Measurements from ENCODE around the gene SMG6. TPM values are rescaled to one million over a fixed set of nuclear protein-coding genes. Genes with fewer than 3 reads are reported as not detected.

SMG6 gene
- polyA plus RNA-seq, 1 of the 3 experiments (the other 2 are of a cell fraction) = 15.7 TPM

GRCh38 chr17:2253768-2254406 lies 49.7 kb downstream of the SMG6 start:
- H3K4me1 ChIP-seq (ENCODE audit: control insufficient read depth in 1 of 2, insufficient read depth in 2 of 2, low read depth in 1 of 2, low read length in 1 of 2) = peaks cover 2 to 23% of the 10 kb centered on the region in 2 experiments; a peak in 2 of 4 replicates
- H3F3A ChIP-seq (replicated peaks; ENCODE audit: insufficient read depth) = peaks cover 15% of the 10 kb centered on the region
- no peaks in the 10 kb centered on the region for H3K27me3 ChIP-seq (ENCODE audit: insufficient read depth)
- no peak overlapping the region for H3K9ac ChIP-seq
- peaks cover 26% of the 10 kb centered on the region for H3K79me2 ChIP-seq (ENCODE audit: insufficient read depth)
- POLR2A ChIA-PET = no interaction called here
- DNase-seq = no peak
- H3K4me2 ChIP-seq = no peak overlapping the region
- no peak overlapping the region for H3K27ac ChIP-seq (ENCODE audit: low read depth in 2 of 2, low read length in 1 of 2)
- WGBS (ENCODE audit: low lambda C conversion rate) = 94% methylated on average over 5 of the region's 5 CpGs
- H3K36me3 ChIP-seq (replicated peaks in 1 of 2; ENCODE audit: control insufficient read depth in 1 of 2, insufficient read depth in 2 of 2, low read length in 1 of 2) = peaks cover 3 to 5% of the 10 kb centered on the region in 2 experiments
- H4K20me1 ChIP-seq (ENCODE audit: insufficient read depth) = no peaks in the 10 kb centered on the region
- H3K9me2 ChIP-seq = no peaks in the 10 kb centered on the region
- H2AFZ ChIP-seq (ENCODE audit: low read depth) = no peak overlapping the region
- no peaks in the 10 kb centered on the region for H3K9me3 ChIP-seq
- CTCF ChIA-PET = interaction anchor here (1.0 to 3.9 kb wide), 3 partner anchors 9 to 201 kb away, joined by 4 to 23 read pairs (median 4); partner anchors contain the start of gene HIC1
- TF ChIP-seq RCOR1 (IDR thresholded peaks at IDR 0.05; ENCODE audit: low read length) = no peak
- TF ChIP-seq MEF2A (IDR thresholded peaks at IDR 0.05; ENCODE audit: borderline replicate concordance, low read depth) = no peak
- no peak for TF ChIP-seq CHD2 (IDR thresholded peaks at IDR 0.05; ENCODE audit: low read length, partially characterized antibody)
- H3K4me3 ChIP-seq (ENCODE audit: low read depth in 2 of 2, low read length in 1 of 2) = no peak overlapping the region

DNA sequence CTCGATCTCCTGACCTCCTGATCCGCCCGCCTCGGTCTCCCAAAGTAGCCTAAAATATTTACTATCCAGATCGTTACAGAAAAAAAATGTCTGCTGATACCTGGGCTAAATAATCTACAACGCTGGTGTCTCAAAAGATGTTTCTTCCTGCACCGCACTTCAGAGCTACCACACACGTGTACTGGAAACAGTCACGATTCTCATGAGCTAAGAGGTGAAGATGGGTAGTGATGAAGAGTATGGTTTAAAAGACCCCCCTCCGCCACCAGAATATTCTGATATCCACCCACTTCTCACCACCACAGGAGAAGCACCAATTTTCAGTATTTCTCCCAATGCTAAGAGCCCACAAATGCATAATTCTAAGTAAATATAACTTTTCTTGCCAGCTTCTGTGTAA lies 50.2 kb downstream of the SMG6 start:
- CTCF ChIA-PET = interaction anchor here (1.1 to 3.9 kb wide), 3 partner anchors 8 to 194 kb away, joined by 3 to 23 read pairs (median 4); no protein-coding TSS in a partner anchor
- Histone ChIP-seq H3K4me1 (ENCODE audit: control insufficient read depth in 1 of 2, insufficient read depth in 2 of 2, low read depth in 1 of 2, low read length in 1 of 2) (peaks cover 2 to 23% of the 10 kb centered on the region in 2 experiments; a peak in 2 of 4 replicates), H3K36me3 (replicated peaks in 1 of 2; ENCODE audit: control insufficient read depth in 1 of 2, insufficient read depth in 2 of 2, low read length in 1 of 2) (peaks cover 3% of the 10 kb centered on the region in 2 experiments), H2AFZ (ENCODE audit: low read depth) (no peak overlapping the region), H3K27ac (ENCODE audit: low read depth in 2 of 2, low read length in 1 of 2) (no peak overlapping the region), H3K79me2 (ENCODE audit: insufficient read depth) (peaks cover 21% of the 10 kb centered on the region), H3F3A (replicated peaks; ENCODE audit: insufficient read depth) (peaks cover 15% of the 10 kb centered on the region), H3K4me3 (ENCODE audit: low read depth in 2 of 2, low read length in 1 of 2) (no peak overlapping the region), H4K20me1 (ENCODE audit: insufficient read depth) (no peaks in the 10 kb centered on the region), H3K9ac (no peak overlapping the region), H3K9me3 (no peaks in the 10 kb centered on the region), H3K4me2 (no peak overlapping the region), H3K9me2 (no peaks in the 10 kb centered on the region), H3K27me3 (ENCODE audit: insufficient read depth) (no peaks in the 10 kb centered on the region)
- POLR2A ChIA-PET = no interaction called here
- WGBS (ENCODE audit: low lambda C conversion rate) = 91% methylated on average over 10 of the region's 10 CpGs
- no peak for DNase-seq
- TF ChIP-seq TCF12 (IDR thresholded peaks at IDR 0.05) (no peak), YY1 (IDR thresholded peaks at IDR 0.05; ENCODE audit: low read depth) (no peak), USF1 (IDR thresholded peaks at IDR 0.05; ENCODE audit: borderline replicate concordance, low read depth) (no peak), RXRA (IDR thresholded peaks at IDR 0.05; ENCODE audit: borderline replicate concordance, low read depth) (no peak), FOSL2 (IDR thresholded peaks at IDR 0.05; ENCODE audit: borderline replicate concordance, low read depth) (no peak), TAF1 (IDR thresholded peaks at IDR 0.05; ENCODE audit: borderline replicate concordance, low read depth, low read length) (no peak), FOXJ3 (CRISPR knock-in tag; IDR thresholded peaks at IDR 0.05) (no peak)

DNA sequence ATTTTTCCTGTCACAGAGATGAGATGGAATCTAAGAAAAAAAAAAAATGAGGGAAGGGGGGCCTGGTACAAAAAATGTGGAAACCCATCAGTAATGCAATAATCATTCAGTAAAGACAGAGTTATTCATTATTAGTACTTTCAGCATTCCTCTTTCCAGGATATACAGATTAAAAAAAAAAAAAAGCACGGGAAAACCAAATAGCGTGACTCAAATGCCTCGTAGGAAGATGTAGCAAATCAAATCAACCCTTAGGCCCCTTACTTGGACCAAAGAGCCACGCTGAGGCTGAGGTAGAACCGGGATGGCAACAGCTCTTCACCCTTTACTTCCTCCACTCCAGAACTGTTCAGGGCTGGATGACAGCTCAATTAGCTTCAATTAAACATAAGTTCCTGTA lies 52.5 kb downstream of the SMG6 start:
- no peaks in the 10 kb centered on the region for H3K9me3 ChIP-seq
- ChIA-PET POLR2A (no interaction called here), CTCF (interaction anchor here (0.8 to 4.3 kb wide), 2 partner anchors 20 to 197 kb away, joined by 3 to 46 read pairs; partner anchors contain the start of gene HIC1)
- no peak for DNase-seq
- H3K9ac ChIP-seq = peak overlapping the region; percentile 54; the same call in 1 of the 2 replicates
- no peaks in the 10 kb centered on the region for H3K27me3 ChIP-seq (ENCODE audit: insufficient read depth)
- no peak overlapping the region for H2AFZ ChIP-seq (ENCODE audit: low read depth)
- no peaks in the 10 kb centered on the region for H4K20me1 ChIP-seq (ENCODE audit: insufficient read depth)
- peak overlapping the region in 1 of 2 experiments; percentile 90; a peak in 2 of 4 replicates for H3K27ac ChIP-seq (ENCODE audit: low read depth in 2 of 2, low read length in 1 of 2)
- peaks cover 22% of the 10 kb centered on the region for H3F3A ChIP-seq (replicated peaks; ENCODE audit: insufficient read depth)
- no peaks in the 10 kb centered on the region for H3K9me2 ChIP-seq
- peak overlapping the region; percentile 49; the same call in 1 of the 2 replicates for H3K4me2 ChIP-seq
- 83% methylated on average over 5 of the region's 5 CpGs for WGBS (ENCODE audit: low lambda C conversion rate)
- H3K4me3 ChIP-seq (ENCODE audit: low read depth in 2 of 2, low read length in 1 of 2) = no peak overlapping the region
- TF ChIP-seq MAX (IDR thresholded peaks at IDR 0.05; ENCODE audit: low read depth) (no peak), POLR2AphosphoS5 (IDR thresholded peaks at IDR 0.05; ENCODE audit: low read depth, low read length) (no peak), PBX3 (IDR thresholded peaks at IDR 0.05) (no peak), NRF1 (IDR thresholded peaks at IDR 0.05; ENCODE audit: low read depth, low read length) (no peak), NFIC (IDR thresholded peaks at IDR 0.05; ENCODE audit: borderline replicate concordance) (no peak), ELF1 (IDR thresholded peaks at IDR 0.05) (no peak), USF1 (IDR thresholded peaks at IDR 0.05; ENCODE audit: borderline replicate concordance, low read depth) (no peak), FOSL2 (IDR thresholded peaks at IDR 0.05; ENCODE audit: borderline replicate concordance, low read depth) (no peak), RXRA (IDR thresholded peaks at IDR 0.05; ENCODE audit: borderline replicate concordance, low read depth) (no peak), EP300 (IDR thresholded peaks at IDR 0.05; ENCODE audit: borderline replicate concordance in 1 of 2, low read depth in 1 of 2, low read length in 1 of 2) (no peak), TEAD4 (IDR thresholded peaks at IDR 0.05; ENCODE audit: borderline replicate concordance, insufficient read depth) (no peak), CHD2 (IDR thresholded peaks at IDR 0.05; ENCODE audit: low read length, partially characterized antibody) (no peak), GATA2 (CRISPR knock-in tag; IDR thresholded peaks at IDR 0.05) (no peak)
- H3K4me1 ChIP-seq (ENCODE audit: control insufficient read depth in 1 of 2, insufficient read depth in 2 of 2, low read depth in 1 of 2, low read length in 1 of 2) = peaks cover 2 to 23% of the 10 kb centered on the region in 2 experiments; a peak in 2 of 4 replicates
- peaks cover 3 to 9% of the 10 kb centered on the region in 2 experiments for H3K36me3 ChIP-seq (replicated peaks in 1 of 2; ENCODE audit: control insufficient read depth in 1 of 2, insufficient read depth in 2 of 2, low read length in 1 of 2)
- peaks cover 11% of the 10 kb centered on the region for H3K79me2 ChIP-seq (ENCODE audit: insufficient read depth)
